ENCODE measurements around the gene RAPGEF5.

The RAPGEF5 gene

DNA sequence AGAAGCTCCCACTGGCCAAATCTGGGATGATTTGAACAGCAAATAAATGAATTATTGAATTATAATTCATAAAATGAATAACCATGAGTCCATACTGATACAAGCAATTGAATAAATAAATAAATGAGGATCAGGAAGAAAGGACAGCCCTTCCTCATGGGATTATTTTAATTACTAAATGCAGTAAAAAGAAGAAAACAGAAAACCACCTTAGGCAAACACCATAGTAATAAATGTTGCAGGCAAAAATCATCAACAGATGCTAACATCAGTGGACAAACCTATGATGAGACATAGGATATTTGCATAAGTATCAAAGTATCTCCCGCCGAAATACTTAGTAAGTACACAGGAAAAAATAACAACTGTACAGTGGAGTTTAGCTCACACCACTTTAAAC is 33.2 kb downstream of the RAPGEF5 start:
- no peak for TF ChIP-seq POLR2A (IDR thresholded peaks at IDR 0.05; ENCODE audit: low read depth, low read length)
- DNase-seq (ENCODE audit: insufficient read length, low spot score) (no peak), FAIRE-seq (no peak)

DNA sequence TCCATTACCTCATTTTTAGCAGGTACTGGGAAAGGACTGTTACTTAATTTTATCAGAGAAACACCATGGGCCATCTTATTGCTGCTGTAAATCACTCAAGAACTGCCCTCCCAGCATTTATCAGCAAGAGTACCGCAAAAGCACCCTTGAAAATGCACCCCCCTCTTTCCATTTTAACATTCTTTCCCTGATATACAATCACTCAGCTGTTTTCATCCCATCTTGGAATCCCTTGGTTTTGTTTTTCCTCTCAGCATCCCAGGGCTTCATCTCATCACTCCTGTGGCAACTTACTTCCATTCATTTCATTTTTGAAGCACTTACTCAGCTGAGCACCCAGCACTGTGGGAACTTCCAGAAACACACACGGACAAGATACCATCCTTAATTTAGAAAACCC is 36.5 kb downstream of the RAPGEF5 start:
- TF ChIP-seq POLR2A (IDR thresholded peaks at IDR 0.05; ENCODE audit: low read depth, low read length), result no peak
- FAIRE-seq (no peak), DNase-seq (ENCODE audit: insufficient read length, low spot score) (no peak)

DNA sequence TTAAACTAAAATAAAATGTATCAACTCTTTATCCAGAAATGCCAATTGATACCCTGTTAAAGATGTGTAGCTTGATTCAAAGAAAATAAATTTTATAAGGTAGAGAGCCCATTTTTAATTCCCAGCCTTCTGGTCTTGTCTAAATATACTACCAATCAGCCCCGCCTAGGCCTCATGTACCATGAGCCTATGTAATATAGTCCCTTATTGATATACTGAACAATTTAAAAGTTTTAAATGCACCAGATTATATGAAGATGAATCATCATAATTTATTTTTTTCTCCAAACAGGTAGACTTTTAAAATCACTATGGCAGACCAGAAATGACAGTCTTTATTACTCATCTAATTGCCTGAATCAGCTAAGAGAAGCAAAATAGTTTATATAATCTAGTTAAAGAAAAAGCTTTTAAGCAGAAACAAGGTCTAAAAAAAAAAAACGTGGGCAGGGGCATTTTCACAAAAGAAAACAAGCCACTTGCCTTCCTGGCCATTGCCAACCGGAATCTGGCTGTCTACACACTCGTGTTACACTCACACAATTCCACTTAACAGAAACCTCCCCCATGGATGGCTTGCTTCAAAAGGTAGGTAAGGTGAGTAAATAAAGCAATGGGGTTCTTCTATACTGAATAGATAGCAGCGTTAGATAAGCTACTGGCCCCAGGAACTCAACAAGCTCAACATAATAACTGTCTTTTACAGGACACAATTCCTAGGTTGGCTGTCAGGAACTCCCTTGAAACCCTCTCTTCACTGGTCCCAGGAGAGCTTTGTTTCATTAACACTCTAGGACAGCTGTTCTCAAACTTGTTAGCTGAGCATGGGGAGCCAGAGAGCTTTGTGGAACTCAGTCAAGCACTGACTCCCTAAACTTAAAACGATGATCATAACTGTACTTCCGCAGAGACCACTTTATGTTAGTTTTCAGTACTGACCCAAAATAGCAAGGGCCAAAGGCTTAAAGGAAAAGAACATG is 37.2 kb downstream of the RAPGEF5 start:
- no peak for FAIRE-seq
- DNase-seq (ENCODE audit: insufficient read length, low spot score), result no peak
- TF ChIP-seq POLR2A (IDR thresholded peaks at IDR 0.05; ENCODE audit: low read depth, low read length), result no peak

DNA sequence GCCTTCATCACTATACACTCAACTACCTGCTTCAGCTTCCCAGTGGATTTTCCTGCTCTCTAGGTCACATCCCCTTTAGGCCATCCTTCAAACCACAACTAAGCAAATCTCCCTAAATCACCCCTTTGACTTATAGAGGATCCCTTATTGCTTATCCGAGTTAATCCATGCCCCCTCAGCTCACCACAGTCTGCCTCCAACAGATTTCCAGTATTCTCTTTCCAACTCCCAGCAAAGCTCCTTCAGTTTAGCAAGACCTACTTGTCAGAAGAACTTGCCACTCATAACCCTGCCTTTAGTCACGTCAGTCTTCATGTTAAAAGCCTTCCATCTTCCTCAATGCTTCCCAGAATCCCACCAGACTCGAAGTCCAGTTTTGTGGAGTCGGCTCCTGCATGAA is 38.6 kb downstream of the RAPGEF5 start:
- DNase-seq (ENCODE audit: insufficient read length, low spot score), result no peak
- no peak for FAIRE-seq
- no peak for TF ChIP-seq POLR2A (IDR thresholded peaks at IDR 0.05; ENCODE audit: low read depth, low read length)

- no peak for TF ChIP-seq POLR2A (IDR thresholded peaks at IDR 0.05; ENCODE audit: low read depth, low read length)
- no peak for DNase-seq (ENCODE audit: insufficient read length, low spot score)
- FAIRE-seq, result no peak
Observed at GRCh38 chr7:22317632-22318031, 39.3 kb downstream of the RAPGEF5 start.

DNA sequence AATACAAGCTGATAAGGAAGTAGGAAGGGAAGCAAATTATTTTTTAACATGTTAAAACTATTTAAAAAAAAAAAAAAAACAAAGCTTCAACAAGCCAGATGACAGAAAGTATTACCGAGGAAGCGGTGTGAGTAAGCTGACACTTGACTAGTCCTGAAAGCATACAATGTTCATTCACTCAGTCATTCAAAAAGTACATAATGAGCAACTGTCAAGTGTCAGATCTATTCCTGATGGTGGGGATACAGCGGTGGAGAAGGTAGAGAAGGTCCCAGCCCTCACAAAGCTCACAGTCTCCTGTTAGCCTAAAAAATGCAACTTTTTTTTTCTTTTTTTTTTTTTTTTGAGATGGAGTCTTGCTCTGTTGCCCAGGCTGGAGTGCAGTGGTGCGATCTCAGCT is 40.0 kb downstream of the RAPGEF5 start:
- no peak for FAIRE-seq
- TF ChIP-seq POLR2A (IDR thresholded peaks at IDR 0.05; ENCODE audit: low read depth, low read length), result no peak
- no peak for DNase-seq (ENCODE audit: insufficient read length, low spot score)

GRCh38 chr7:22307816-22308215 is 49.1 kb downstream of the RAPGEF5 start:
- no peak for DNase-seq (ENCODE audit: insufficient read length, low spot score)
- FAIRE-seq, result no peak
- TF ChIP-seq POLR2A (IDR thresholded peaks at IDR 0.05; ENCODE audit: low read depth, low read length), result no peak

- TF ChIP-seq POLR2A (IDR thresholded peaks at IDR 0.05; ENCODE audit: low read depth, low read length), result no peak
Observed at GRCh38 chr7:22305706-22306105, 51.2 kb downstream of the RAPGEF5 start.

GRCh38 chr7:22302951-22303423 is 54.0 kb downstream of the RAPGEF5 start:
- no peak for DNase-seq (ENCODE audit: insufficient read length, low spot score)
- FAIRE-seq, result no peak
- TF ChIP-seq POLR2A (IDR thresholded peaks at IDR 0.05; ENCODE audit: low read depth, low read length), result no peak

More at GRCh38 chr7:22305706-22306105, 51.2 kb downstream of the RAPGEF5 start:
- DNase-seq (ENCODE audit: insufficient read length, low spot score) (no peak), FAIRE-seq (no peak)

GRCh38 chr7:22302193-22302592 is 54.8 kb downstream of the RAPGEF5 start:
- FAIRE-seq, result no peak
- no peak for DNase-seq (ENCODE audit: insufficient read length, low spot score)
- TF ChIP-seq POLR2A (IDR thresholded peaks at IDR 0.05; ENCODE audit: low read depth, low read length), result no peak

DNA sequence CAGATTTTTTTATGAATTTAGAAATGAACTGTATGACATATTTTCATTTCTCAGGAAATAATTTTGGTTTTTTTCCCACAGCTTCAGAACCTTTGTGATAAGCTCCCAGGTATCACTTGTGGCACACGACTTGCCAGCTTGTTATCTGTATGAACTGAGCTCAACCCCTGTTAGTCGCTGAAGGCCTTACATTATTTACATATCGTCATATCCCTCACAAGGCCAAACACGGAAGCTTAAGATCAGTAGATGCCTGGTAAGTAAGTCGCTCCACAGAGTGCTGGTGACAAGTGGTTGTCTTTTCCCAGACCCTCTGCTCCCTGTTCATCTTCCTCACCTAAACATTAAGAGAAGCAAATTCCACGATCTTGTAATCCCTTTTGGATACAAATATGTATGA is 55.2 kb downstream of the RAPGEF5 start:
- FAIRE-seq, result no peak
- TF ChIP-seq POLR2A (IDR thresholded peaks at IDR 0.05; ENCODE audit: low read depth, low read length), result no peak
- DNase-seq (ENCODE audit: insufficient read length, low spot score), result no peak

- FAIRE-seq (no peak), DNase-seq (ENCODE audit: insufficient read length, low spot score) (no peak)
- TF ChIP-seq POLR2A (IDR thresholded peaks at IDR 0.05; ENCODE audit: low read depth, low read length), result no peak
Observed at GRCh38 chr7:22300839-22301238, 56.1 kb downstream of the RAPGEF5 start.

DNA sequence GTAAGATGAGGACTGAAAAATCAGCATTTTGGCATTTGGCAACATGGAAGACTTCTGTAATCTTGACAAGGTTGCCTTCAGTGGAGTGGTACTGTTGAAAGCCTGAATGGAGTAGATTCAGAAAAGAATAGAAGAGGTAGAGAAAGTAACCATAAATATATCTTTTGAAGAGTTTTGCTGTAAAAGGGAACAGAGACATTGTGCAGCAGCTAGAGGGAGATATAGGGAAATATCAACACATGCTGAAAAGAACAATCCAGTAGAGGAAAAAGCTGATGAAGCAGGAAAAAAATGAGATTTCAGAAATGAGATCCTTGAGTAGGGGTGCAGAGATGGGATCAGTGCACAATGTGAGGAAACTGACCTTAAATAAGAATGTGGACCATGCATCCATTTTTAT is 60.0 kb downstream of the RAPGEF5 start:
- DNase-seq (ENCODE audit: insufficient read length, low spot score) (no peak), FAIRE-seq (no peak)
- no peak for TF ChIP-seq POLR2A (IDR thresholded peaks at IDR 0.05; ENCODE audit: low read depth, low read length)

- FAIRE-seq (no peak), DNase-seq (ENCODE audit: insufficient read length, low spot score) (no peak)
- TF ChIP-seq POLR2A (IDR thresholded peaks at IDR 0.05; ENCODE audit: low read depth, low read length), result no peak
Observed at GRCh38 chr7:22296265-22296566, 60.7 kb downstream of the RAPGEF5 start.
